ENCODE data around the gene KDSR. TPM values are rescaled to one million over a fixed set of nuclear protein-coding genes. Genes with fewer than 3 reads are reported as not detected.

The KDSR gene
- total RNA-seq (2022; extraction: Qiagen RNA extraction; ENCODE audit: low read depth) = 42.6 to 50.1 TPM (median 45.1 TPM) in 5 replicates

GRCh38 chr18:63367053-63367953 is at the start of gene KDSR:
KDSR (minus strand) TSS chr18:63367206; CDS start chr18:63367118, 88 bp downstream.

GRCh38 chr18:63319383-63320122 is 47.5 kb downstream of the KDSR start, which contains the start of gene BCL2:
BCL2 (minus strand) TSS chr18:63319769.

Other genes with a start within 250 kb of the KDSR start
- 0.48 to 0.84 TPM (median 0.71 TPM) in 5 replicates for gene BCL2, start 47.4 kb downstream of the KDSR start, total RNA-seq (2022; extraction: Qiagen RNA extraction; ENCODE audit: low read depth)
- gene VPS4B, start 55.3 kb upstream of the KDSR start, total RNA-seq (2022; extraction: Qiagen RNA extraction; ENCODE audit: low read depth) = 19.4 to 24.0 TPM (median 22.1 TPM) in 5 replicates
- gene SERPINB5, start 109.8 kb upstream of the KDSR start, total RNA-seq (2022; extraction: Qiagen RNA extraction; ENCODE audit: low read depth) = 0.08 to 0.20 TPM (median 0.11 TPM) in 5 replicates
- not detected in 5 replicates for gene SERPINB12, start 175.2 kb upstream of the KDSR start, total RNA-seq (2022; extraction: Qiagen RNA extraction; ENCODE audit: low read depth)
- gene SERPINB13, start 220.1 kb upstream of the KDSR start, total RNA-seq (2022; extraction: Qiagen RNA extraction; ENCODE audit: low read depth) = not detected in 5 replicates